BE2C (cell line): ENCODE data around the gene PMM1.
A peak's percentile ranks its signal among the peaks of the same experiment; 100 is the strongest.
"Not testable (repeated sequence)": the region's sequence is repeated elsewhere in the genome, so short reads cannot be mapped to it uniquely, and the experiment has no call there.

ENCODE experiments used
- DNase-seq: peaks from one replicate; pipeline ENCODE4 v3.0.0-alpha.2; 2020
- H3K27me3 ChIP-seq: fragments of 250-450 bp; sonication (Bioruptor Pico); 2 replicates; pipeline ENCODE4 v1.5.1; 2020; ENCODE audit warnings: mild to moderate bottlenecking
- H3K36me3 ChIP-seq: fragments of 250-450 bp; sonication (Bioruptor Pico); 2 replicates; pipeline ENCODE4 v1.5.1; 2020; ENCODE audit warnings: mild to moderate bottlenecking
- H3K4me1 ChIP-seq: fragments of 250-450 bp; sonication (Bioruptor Pico); 2 replicates; pipeline ENCODE4 v1.5.1; 2020
- H3K4me3 ChIP-seq: 2 replicates; pipeline ENCODE4 v1.5.1; 2011; ENCODE audit warnings: low read depth, low read length
- H3K9me3 ChIP-seq: fragments of 250-450 bp; sonication (Bioruptor Pico); 2 replicates; pipeline ENCODE4 v1.5.1; 2020
- CTCF ChIP-seq: IDR thresholded peaks from 2 replicates; pipeline ENCODE4 v1.5.1; 2012; ENCODE audit warnings: mild to moderate bottlenecking, low read depth, low read length

The PMM1 gene

DNA sequence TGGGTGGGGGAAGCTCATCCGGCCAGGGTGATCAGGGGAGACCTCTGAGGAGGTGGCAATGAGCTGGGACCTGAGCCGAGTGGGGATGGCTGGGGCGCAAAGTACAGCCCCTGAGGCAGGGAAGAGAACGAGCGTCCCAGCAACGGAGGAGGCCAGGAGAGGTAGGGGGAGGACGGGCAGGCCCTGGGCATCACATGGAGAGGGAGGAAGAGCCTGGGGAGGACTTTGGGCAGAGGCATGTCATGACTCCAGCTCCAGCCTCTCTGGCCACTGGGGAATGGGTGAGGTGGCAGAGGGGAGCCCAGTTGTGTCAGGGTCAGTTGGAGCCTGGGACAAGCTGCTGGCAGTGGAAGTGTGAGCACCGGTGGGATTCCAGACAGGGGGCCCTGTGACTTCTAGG, 11.5 kb downstream of the PMM1 start:
- Histone ChIP-seq H3K9me3 (no peaks in the 10 kb centered on the region), H3K4me1 (no peaks in the 10 kb centered on the region; the same call in none of the 2 replicates), H3K4me3 (no peak overlapping the region), H3K36me3 (0 out of 2 replicates have a peak, but pooled peaks cover 3% of the 10 kb centered on the region), H3K27me3 (no peaks in the 10 kb centered on the region)
- DNase-seq, result no peak
- TF ChIP-seq CTCF, result no peak

DNA sequence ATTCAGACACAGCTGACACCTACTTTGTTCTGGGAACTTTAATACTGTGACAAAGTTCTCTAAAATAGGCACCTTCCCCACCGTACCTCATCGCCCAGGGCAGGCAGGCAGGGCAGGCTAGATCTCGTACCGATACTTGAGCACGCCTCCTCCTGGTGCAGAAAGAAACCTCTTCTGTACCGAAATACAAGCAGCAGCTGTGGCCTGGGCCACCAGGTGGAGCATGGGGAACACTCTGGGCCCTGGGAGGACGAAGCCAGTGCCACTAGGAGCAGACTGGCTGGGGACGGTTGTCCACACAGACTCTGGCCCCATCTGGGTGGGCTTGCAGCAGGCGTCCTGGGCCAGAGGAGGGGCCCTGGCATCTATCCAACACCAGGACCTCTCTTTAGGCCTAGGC, 12.8 kb downstream of the PMM1 start:
- Histone ChIP-seq H3K27me3 (no peaks in the 10 kb centered on the region), H3K9me3 (no peaks in the 10 kb centered on the region), H3K4me3 (no peak overlapping the region), H3K4me1 (no peaks in the 10 kb centered on the region; the same call in none of the 2 replicates), H3K36me3 (no peaks in the 10 kb centered on the region)
- peak; percentile 94 for TF ChIP-seq CTCF
- peak; percentile 84 for DNase-seq

GRCh38 chr22:41575533-41575932, 14.1 kb downstream of the PMM1 start:
- H3K27me3 ChIP-seq, result no peaks in the 10 kb centered on the region
- no peak for TF ChIP-seq CTCF
- DNase-seq, result no peak
- no peaks in the 10 kb centered on the region; the same call in none of the 2 replicates for H3K4me1 ChIP-seq
- no peaks in the 10 kb centered on the region for H3K9me3 ChIP-seq
- H3K4me3 ChIP-seq, result no peak overlapping the region
- H3K36me3 ChIP-seq, result no peaks in the 10 kb centered on the region

GRCh38 chr22:41574847-41575381, 14.7 kb downstream of the PMM1 start:
- DNase-seq, result peak; percentile 70
- no peak for TF ChIP-seq CTCF

DNA sequence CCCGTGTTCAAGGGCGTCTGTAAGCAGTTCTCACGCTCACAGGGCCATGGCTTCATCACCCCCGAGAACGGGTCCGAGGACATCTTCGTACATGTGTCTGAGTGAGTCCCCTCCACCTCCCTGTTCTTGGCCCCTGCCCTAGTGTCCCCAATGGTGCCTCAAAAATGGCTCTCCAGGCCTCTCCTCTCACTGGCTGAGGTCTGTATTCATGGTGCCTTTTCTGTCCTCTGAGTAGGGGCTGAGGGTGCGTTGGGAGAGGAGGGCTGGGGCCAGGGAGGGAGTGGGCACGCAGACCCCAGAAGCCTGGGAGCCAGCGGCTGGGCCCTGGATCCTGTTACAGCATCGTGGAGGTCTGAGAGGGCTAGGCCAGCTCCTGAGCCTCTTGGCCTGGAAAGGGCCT, 16.0 kb downstream of the PMM1 start:
- Histone ChIP-seq H3K9me3 (no peaks in the 10 kb centered on the region), H3K4me3 (no peak overlapping the region), H3K4me1 (peaks cover 6% of the 10 kb centered on the region), H3K27me3 (no peaks in the 10 kb centered on the region), H3K36me3 (no peaks in the 10 kb centered on the region)
- no peak for DNase-seq
- TF ChIP-seq CTCF, result no peak

More at GRCh38 chr22:41574847-41575381, 14.7 kb downstream of the PMM1 start:
- Histone ChIP-seq H3K4me1 (no peaks in the 10 kb centered on the region; the same call in none of the 2 replicates), H3K4me3 (no peak overlapping the region), H3K36me3 (no peaks in the 10 kb centered on the region), H3K27me3 (no peaks in the 10 kb centered on the region), H3K9me3 (no peaks in the 10 kb centered on the region)

DNA sequence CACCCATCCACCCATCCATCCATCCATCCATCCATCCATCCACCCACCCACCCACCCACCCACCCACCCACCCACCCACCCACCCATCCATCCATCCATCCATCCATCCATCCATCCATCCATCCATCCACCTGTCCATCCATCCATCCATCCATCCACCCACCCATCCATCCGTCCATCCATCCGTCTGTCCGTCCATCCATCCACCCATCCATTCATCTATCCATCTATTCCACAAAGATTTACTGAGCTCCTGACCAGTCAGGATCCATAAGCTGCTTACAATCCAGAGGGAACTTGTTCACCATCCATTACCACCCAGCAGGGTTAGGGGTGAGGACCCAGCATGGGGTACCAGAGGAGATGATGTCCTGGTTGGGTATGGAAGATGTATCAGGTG, 17.3 kb downstream of the PMM1 start:
- not testable (repeated sequence) for DNase-seq, H3K9me3 ChIP-seq, H3K4me3 ChIP-seq, H3K27me3 ChIP-seq, H3K36me3 ChIP-seq
- peaks cover 11% of the 10 kb centered on the region for H3K4me1 ChIP-seq

- Histone ChIP-seq H3K9me3 (no peaks in the 10 kb centered on the region), H3K4me3 (no peak overlapping the region), H3K27me3 (no peaks in the 10 kb centered on the region), H3K36me3 (no peaks in the 10 kb centered on the region), H3K4me1 (peaks cover 11% of the 10 kb centered on the region)
- no peak for TF ChIP-seq CTCF
- DNase-seq, result no peak
These were observed 17.9 kb downstream of the PMM1 start for GRCh38 chr22:41571786-41572185.
